Astrocyte of the cerebellum (primary cell): Measurements from ENCODE around the gene CGRRF1.
A peak's percentile ranks its signal among the peaks of the same experiment; 100 is the strongest.

Source experiments
- DNase-seq: peaks from one replicate; pipeline ENCODE4 v3.0.0-alpha.2; 2011; ENCODE audit warnings: low read depth
- H3K4me3 ChIP-seq: 2 replicates; pipeline ENCODE4 v1.5.1; 2011; ENCODE audit warnings: mild to moderate bottlenecking, low read depth, low read length, moderate library complexity
- CTCF ChIP-seq: IDR thresholded peaks from 2 replicates; pipeline ENCODE4 v1.5.1; 2012; ENCODE audit warnings: low read length, low read depth, moderate library complexity, mild to moderate bottlenecking; ENCODE audit errors: missing control alignments
- in situ Hi-C: cut with HindIII; loops from 2 replicates; pipeline ENCODE4 v1.10.0; 2017; ENCODE audit warnings: low sequenced_read_pairs

The CGRRF1 gene

GRCh38 chr14:54488646-54489317, 20.9 kb upstream of the CGRRF1 start, which contains the start of gene GMFB:
TSS of gene GMFB (minus strand) at chr14:54488980. CDS start at chr14:54488927, 53 bp downstream.
- peak; percentile 62 for TF ChIP-seq CTCF
- in situ Hi-C loops: no loop called here
- DNase-seq: peak; percentile 77
- peak within 1 kb of the TSS; percentile 83 for H3K4me3 ChIP-seq

- no peak for DNase-seq
- H3K4me3 ChIP-seq: peak overlapping the region; percentile 83
- no peak for TF ChIP-seq CTCF
- in situ Hi-C loops: no loop called here
Measured at GRCh38 chr14:54489318-54489683, 20.4 kb upstream of the CGRRF1 start.

GRCh38 chr14:54489731-54490444, 19.8 kb upstream of the CGRRF1 start:
- in situ Hi-C loops: no loop called here
- no peak for DNase-seq
- H3K4me3 ChIP-seq: no peak overlapping the region
- no peak for TF ChIP-seq CTCF

- no peak overlapping the region for H3K4me3 ChIP-seq
- DNase-seq: no peak
- in situ Hi-C loops: no loop called here
- TF ChIP-seq CTCF: no peak
Measured at GRCh38 chr14:54490445-54491175, 19.1 kb upstream of the CGRRF1 start.

GRCh38 chr14:54493293-54493692, 16.4 kb upstream of the CGRRF1 start:
- in situ Hi-C loops: no loop called here
- no peak overlapping the region for H3K4me3 ChIP-seq

GRCh38 chr14:54497224-54497623, 12.5 kb upstream of the CGRRF1 start:
- DNase-seq: no peak
- TF ChIP-seq CTCF: no peak
- in situ Hi-C loops: no loop called here
- no peak overlapping the region for H3K4me3 ChIP-seq

More at GRCh38 chr14:54493293-54493692, 16.4 kb upstream of the CGRRF1 start:
- no peak for TF ChIP-seq CTCF
- DNase-seq: no peak
